HEK293 (cell line): ENCODE measurements around the gene FBXO34.

Experiments used
- CTCF ChIA-PET: fragments of 350-600 bp; formaldehyde crosslinking; extraction: SDS; loops from one replicate; lab custom pipeline; 2021; ENCODE audit warnings: antibody characterized with exemption; lab: Yijun Ruan, JAX
- POLR2A ChIA-PET: fragments of 300-600 bp; formaldehyde crosslinking; extraction: SDS; loops from one replicate; lab custom pipeline; 2020; ENCODE audit warnings: antibody characterized with exemption, inconsistent platforms; lab: Yijun Ruan, JAX
- H3K27ac ChIP-seq: fragments of 200-500 bp; sonication (Bioruptor generic); 2 replicates; pipeline ENCODE4 v1.5.1; 2014; ENCODE audit warnings: low read depth, low read length, control low read depth, inconsistent platforms; ENCODE audit errors: extremely low read depth
- H3K36me3 ChIP-seq, 2 experiments: fragments of 200-500 bp in 1 of 2; sonication (Bioruptor generic) in 1 of 2; 1 replicate in 1 of 2; 2 replicates in 1 of 2; pipeline ENCODE4 v1.5.1; 2014 to 2017; ENCODE audit warnings: inconsistent platforms in 2 of 2, low read length in 2 of 2; ENCODE audit not compliant: control insufficient read depth in 2 of 2, insufficient read depth in 1 of 2
- H3K4me1 ChIP-seq: fragments of 200-500 bp; sonication (Bioruptor generic); 2 replicates; pipeline ENCODE4 v1.5.1; 2014; ENCODE audit warnings: mild to moderate bottlenecking, low read length, inconsistent platforms; ENCODE audit not compliant: control insufficient read depth, insufficient read depth
- H3K4me3 ChIP-seq: 2 replicates; pipeline ENCODE4 v1.5.1; 2011; ENCODE audit warnings: low read depth, mild to moderate bottlenecking, control low read depth, low read length, moderate library complexity
- H3K9me3 ChIP-seq: fragments of 200-500 bp; sonication (Bioruptor generic); 2 replicates; pipeline ENCODE4 v1.5.1; 2014; ENCODE audit warnings: low read depth, low read length, inconsistent platforms; ENCODE audit not compliant: control insufficient read depth, insufficient read depth
- FEZF1 ChIP-seq: fragments of 450-650 bp; formaldehyde crosslinking; IDR thresholded peaks from 2 replicates; pipeline ENCODE4 v1.5.1; 2016; ENCODE audit warnings: missing biosample characterization, missing genetic modification characterization
- GLIS2 ChIP-seq: fragments of 450-650 bp; formaldehyde crosslinking; IDR thresholded peaks from 2 replicates; pipeline ENCODE4 v1.5.1; 2016; ENCODE audit warnings: missing biosample characterization, missing genetic modification characterization
- HOXC10 ChIP-seq: sonication (generic); formaldehyde crosslinking; IDR thresholded peaks from 2 replicates; pipeline ENCODE4 v1.8.1; 2023; ENCODE audit warnings: mild to moderate bottlenecking, missing genetic modification reagents
- INSM2 ChIP-seq: fragments of 450-650 bp; formaldehyde crosslinking; IDR thresholded peaks from 2 replicates; pipeline ENCODE4 v1.5.1; 2016; ENCODE audit warnings: missing biosample characterization, missing genetic modification characterization
- KLF7 ChIP-seq: fragments of 450-650 bp; formaldehyde crosslinking; IDR thresholded peaks from 2 replicates; pipeline ENCODE4 v1.5.1; 2016; ENCODE audit warnings: missing biosample characterization, missing genetic modification characterization, borderline replicate concordance
- PATZ1 ChIP-seq: fragments of 450-650 bp; formaldehyde crosslinking; IDR thresholded peaks from 2 replicates; pipeline ENCODE4 v1.5.1; 2016; ENCODE audit warnings: missing biosample characterization, missing genetic modification characterization
- SP3 ChIP-seq: fragments of 450-650 bp; formaldehyde crosslinking; IDR thresholded peaks from 2 replicates; pipeline ENCODE4 v1.5.1; 2016; ENCODE audit warnings: missing biosample characterization, missing genetic modification characterization
- TCF7L2 ChIP-seq: IDR thresholded peaks from 2 replicates; pipeline ENCODE4 v1.6.1; 2011; ENCODE audit warnings: low read depth, mild to moderate bottlenecking, inconsistent platforms, low read length, moderate library complexity, borderline replicate concordance
- ZBTB20 ChIP-seq: fragments of 450-650 bp; formaldehyde crosslinking; IDR thresholded peaks from 2 replicates; pipeline ENCODE4 v1.5.1; 2016; ENCODE audit warnings: missing biosample characterization, missing genetic modification characterization
- ZIC2 ChIP-seq: fragments of 450-650 bp; formaldehyde crosslinking; IDR thresholded peaks from 2 replicates; pipeline ENCODE4 v1.5.1; 2016; ENCODE audit warnings: missing biosample characterization, missing genetic modification characterization
- ZNF132 ChIP-seq: fragments of 450-650 bp; formaldehyde crosslinking; IDR thresholded peaks from 2 replicates; pipeline ENCODE4 v1.5.1; 2017; ENCODE audit warnings: missing biosample characterization, missing genetic modification characterization, borderline replicate concordance
- ZNF133 ChIP-seq: fragments of 450-650 bp; formaldehyde crosslinking; IDR thresholded peaks from 2 replicates; pipeline ENCODE4 v1.5.1; 2016; ENCODE audit warnings: missing biosample characterization, missing genetic modification characterization
- ZNF23 ChIP-seq: fragments of 450-650 bp; formaldehyde crosslinking; IDR thresholded peaks from 2 replicates; pipeline ENCODE4 v1.5.1; 2016; ENCODE audit warnings: missing biosample characterization, missing genetic modification characterization, borderline replicate concordance
- ZNF354C ChIP-seq: fragments of 450-650 bp; formaldehyde crosslinking; IDR thresholded peaks from 2 replicates; pipeline ENCODE4 v1.5.1; 2016; ENCODE audit warnings: missing biosample characterization, missing genetic modification characterization, low read depth, borderline replicate concordance
- ZNF488 ChIP-seq: fragments of 450-650 bp; formaldehyde crosslinking; IDR thresholded peaks from 2 replicates; pipeline ENCODE4 v1.5.1; 2016; ENCODE audit warnings: missing biosample characterization, missing genetic modification characterization
- ZNF529 ChIP-seq: fragments of 450-650 bp; formaldehyde crosslinking; IDR thresholded peaks from 2 replicates; pipeline ENCODE4 v1.5.1; 2017; ENCODE audit warnings: missing genetic modification characterization, missing biosample characterization; ENCODE audit not compliant: insufficient replicate concordance
- ZNF561 ChIP-seq: fragments of 450-650 bp; IDR thresholded peaks from 2 replicates; pipeline ENCODE4 v1.5.1; 2018; ENCODE audit warnings: missing biosample characterization, missing genetic modification characterization, borderline replicate concordance
- ZNF571 ChIP-seq: fragments of 450-650 bp; formaldehyde crosslinking; IDR thresholded peaks from 2 replicates; pipeline ENCODE4 v1.5.0; 2017; ENCODE audit warnings: missing biosample characterization, missing genetic modification characterization
- ZNF660 ChIP-seq: fragments of 450-650 bp; IDR thresholded peaks from 2 replicates; pipeline ENCODE4 v1.5.1; 2018; ENCODE audit warnings: missing biosample characterization, mild to moderate bottlenecking, missing genetic modification characterization
- ZNF670 ChIP-seq: fragments of 450-650 bp; formaldehyde crosslinking; IDR thresholded peaks from 2 replicates; pipeline ENCODE4 v1.5.1; 2016; ENCODE audit warnings: missing biosample characterization, missing genetic modification characterization, low read depth
- ZNF701 ChIP-seq: fragments of 450-650 bp; formaldehyde crosslinking; IDR thresholded peaks from 2 replicates; pipeline ENCODE4 v1.5.1; 2016; ENCODE audit warnings: missing biosample characterization, missing genetic modification characterization
- ZNF791 ChIP-seq: fragments of 450-650 bp; formaldehyde crosslinking; IDR thresholded peaks from 2 replicates; pipeline ENCODE4 v1.5.1; 2016; ENCODE audit warnings: missing biosample characterization, missing genetic modification characterization

Gene FBXO34

GRCh38 chr14:55351111-55351510 is 79.9 kb downstream of the FBXO34 start:
- H3K9me3 ChIP-seq: no peaks in the 10 kb centered on the region
- TF ChIP-seq ZIC2 (tag by site-specific recombination) (no peak), ZNF791 (tag by site-specific recombination) (no peak), FEZF1 (tag by site-specific recombination) (no peak), ZNF561 (tag by site-specific recombination) (no peak), KLF7 (tag by site-specific recombination) (no peak), PATZ1 (tag by site-specific recombination) (no peak), ZNF133 (tag by site-specific recombination) (no peak), ZNF132 (tag by site-specific recombination) (no peak), ZNF571 (no peak), ZNF701 (no peak), SP3 (tag by site-specific recombination) (no peak), ZNF660 (no peak), ZNF354C (tag by site-specific recombination) (no peak), ZNF529 (tag by site-specific recombination) (no peak), ZNF670 (tag by site-specific recombination) (no peak)
- H3K27ac ChIP-seq: no peak overlapping the region
- POLR2A ChIA-PET: no interaction called here
- 0 out of 2 replicates have a peak, but pooled peaks cover 4% of the 10 kb centered on the region for H3K4me1 ChIP-seq
- H3K36me3 ChIP-seq: peaks cover 0 to 38% of the 10 kb centered on the region in 2 experiments; a peak in 1 of 3 replicates
- H3K4me3 ChIP-seq: no peak overlapping the region
- CTCF ChIA-PET: interaction anchor here (0.5 to 1.9 kb wide), 4 partner anchors 12 to 138 kb away, joined by 3 to 6 read pairs (median 4); partner anchors contain the start of gene FBXO34

GRCh38 chr14:55352201-55352600 is 81.0 kb downstream of the FBXO34 start:
- Histone ChIP-seq H3K9me3 (no peaks in the 10 kb centered on the region), H3K36me3 (peaks cover 0 to 38% of the 10 kb centered on the region in 2 experiments; a peak in 2 of 3 replicates), H3K4me1 (0 out of 2 replicates have a peak, but pooled peaks cover 3% of the 10 kb centered on the region), H3K27ac (no peak overlapping the region), H3K4me3 (no peak overlapping the region)
- POLR2A ChIA-PET: no interaction called here
- TF ChIP-seq TCF7L2 (no peak), ZNF132 (tag by site-specific recombination) (no peak), ZBTB20 (tag by site-specific recombination) (no peak), HOXC10 (no peak), GLIS2 (tag by site-specific recombination) (no peak), ZNF23 (tag by site-specific recombination) (no peak), ZNF488 (tag by site-specific recombination) (no peak), INSM2 (tag by site-specific recombination) (no peak)
- CTCF ChIA-PET: interaction anchor here (1.1 to 1.8 kb wide), 2 partner anchors 82 to 139 kb away, joined by 3 to 5 read pairs; partner anchors contain the start of gene FBXO34
